DMS114 treated with DMSO at 0.1 percent for 48 hours (cell line): Measurements from ENCODE around the gene KRTAP4-12.
"Not testable (repeated sequence)": the region's sequence is repeated elsewhere in the genome, so short reads cannot be mapped to it uniquely, and the experiment has no call there.

Experiments
- DNase-seq: peaks from one replicate; lab custom pipeline; 2025; ENCODE audit not compliant: unreplicated experiment; lab: John Stamatoyannopoulos, UW

Gene KRTAP4-12

DNA sequence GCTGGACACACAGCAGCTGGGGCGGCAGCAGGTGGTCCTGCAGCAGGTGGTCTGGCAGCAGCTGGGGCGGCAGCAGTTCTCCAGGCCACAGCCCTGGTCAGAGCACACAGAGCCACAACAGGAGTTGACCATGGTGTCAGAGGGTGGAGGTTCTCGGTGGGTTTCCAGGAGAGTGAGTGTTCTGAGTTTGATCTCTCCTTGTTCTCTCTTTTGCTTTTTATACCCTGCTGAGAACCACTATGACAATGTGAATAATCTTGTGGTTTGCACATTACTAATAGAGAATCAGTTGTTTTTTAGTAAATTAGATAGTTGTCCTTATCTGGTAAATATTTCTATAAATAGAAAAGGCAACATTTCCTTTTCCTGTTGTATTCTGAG is at the start of gene KRTAP4-12:
Gene KRTAP4-12 (minus strand): TSS at position 192 of the 381 bp plus-strand sequence. CDS start 60 bp downstream, at position 132.
- not testable (repeated sequence) for DNase-seq

DNA sequence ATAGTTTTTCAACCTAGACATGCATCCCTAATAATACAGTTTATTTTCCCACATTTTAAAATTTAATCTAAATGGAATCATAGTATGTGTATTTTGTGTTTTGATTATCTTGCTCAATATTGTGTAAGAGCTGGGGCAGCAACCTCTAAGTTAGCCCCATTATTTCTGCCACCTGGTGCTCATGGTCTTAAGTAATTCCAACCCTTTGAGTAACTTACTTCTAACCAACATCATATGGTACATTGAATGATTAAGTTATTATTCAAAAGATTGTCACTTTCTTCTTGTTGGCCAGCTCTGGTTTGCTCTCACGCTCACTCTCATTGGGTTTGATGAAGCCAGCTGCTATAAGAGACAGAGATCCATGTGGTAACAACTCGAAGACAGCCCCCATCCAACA is 47.9 kb upstream of the KRTAP4-12 start:
- no peak for DNase-seq

DNA sequence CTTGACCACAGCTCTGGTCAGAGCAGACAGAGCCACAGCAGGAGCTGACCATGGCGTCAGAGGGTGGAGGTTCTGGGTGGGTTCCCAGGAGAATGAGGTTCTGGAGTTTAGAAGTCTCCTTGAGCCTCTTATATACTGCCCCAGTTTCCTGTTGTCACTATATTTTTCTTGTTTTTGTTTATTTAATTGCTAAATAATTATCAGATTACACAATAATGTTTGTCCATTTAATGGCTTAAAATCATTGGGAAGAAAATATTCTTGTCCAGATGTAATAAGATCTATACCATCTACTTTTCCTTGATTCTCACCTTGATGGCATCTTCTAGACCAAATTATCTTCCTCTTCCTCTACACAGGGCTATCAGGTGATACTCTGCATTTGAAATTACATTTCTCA is 44.1 kb upstream of the KRTAP4-12 start, which contains the start of gene KRTAP4-3:
Gene KRTAP4-3 (minus strand): TSS at position 101 of the 400 bp plus-strand sequence. CDS start 49 bp downstream, at position 52.
- no peak for DNase-seq

DNA sequence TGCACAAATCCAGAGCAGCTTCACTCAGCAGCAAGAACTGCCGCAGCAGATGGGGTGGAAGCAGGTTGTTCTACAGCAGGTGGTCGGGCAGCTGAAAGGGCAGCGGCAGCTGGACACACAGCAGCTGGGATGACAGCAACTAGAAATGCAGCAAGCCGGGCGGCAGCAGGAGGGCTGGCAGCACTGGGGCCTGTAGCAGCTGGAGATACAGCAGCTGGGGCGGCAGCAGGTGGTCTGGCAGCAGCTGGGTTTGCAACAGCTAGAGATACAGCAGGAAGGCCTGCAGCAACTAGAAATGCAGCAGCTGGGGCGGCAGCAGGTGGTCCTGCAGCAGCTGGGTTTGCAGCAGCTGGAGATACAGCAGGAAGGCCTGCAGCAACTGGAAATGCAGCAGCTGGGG is 43.6 kb upstream of the KRTAP4-12 start:
- DNase-seq: no peak

- no peak for DNase-seq
Measured at GRCh38 chr17:41163828-41164227, 39.8 kb upstream of the KRTAP4-12 start.

- no peak for DNase-seq
Measured at GRCh38 chr17:41160648-41161047, 36.7 kb upstream of the KRTAP4-12 start, which contains the start of gene KRTAP4-4. Gene KRTAP4-4, minus strand, starts transcription at chr17:41160748. Its CDS starts 57 bp downstream, at chr17:41160691.

GRCh38 chr17:41160190-41160589 is 36.2 kb upstream of the KRTAP4-12 start:
- not testable (repeated sequence) for DNase-seq

- no peak for DNase-seq
Measured at GRCh38 chr17:41153856-41154255, 29.9 kb upstream of the KRTAP4-12 start.

DNA sequence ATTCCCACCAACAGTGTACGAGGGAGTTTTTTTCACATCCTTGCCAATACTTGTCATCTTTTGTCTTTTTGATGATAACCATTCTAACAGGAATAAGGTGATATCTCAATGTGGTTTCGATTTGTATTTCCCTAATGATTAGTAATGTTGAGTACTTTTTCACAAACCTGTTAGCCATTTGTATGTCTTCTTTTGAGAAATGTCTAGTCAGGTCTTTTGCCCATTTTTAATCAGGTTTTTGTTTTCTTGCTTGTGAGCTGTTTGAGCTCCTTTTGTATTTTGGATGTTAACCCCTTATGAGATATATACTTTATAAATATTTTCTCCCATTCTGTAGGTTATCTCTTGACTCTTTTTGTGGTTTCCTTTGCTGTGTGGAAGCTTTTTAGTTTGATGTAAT is 27.5 kb upstream of the KRTAP4-12 start:
- no peak for DNase-seq

GRCh38 chr17:41150026-41150425 is 26.0 kb upstream of the KRTAP4-12 start:
- no peak for DNase-seq

- no peak for DNase-seq
Measured at GRCh38 chr17:41149652-41149985, 25.6 kb upstream of the KRTAP4-12 start, which contains the start of gene KRTAP4-5. Gene KRTAP4-5, minus strand, starts transcription at chr17:41149825. Its CDS starts 58 bp downstream, at chr17:41149767.

DNA sequence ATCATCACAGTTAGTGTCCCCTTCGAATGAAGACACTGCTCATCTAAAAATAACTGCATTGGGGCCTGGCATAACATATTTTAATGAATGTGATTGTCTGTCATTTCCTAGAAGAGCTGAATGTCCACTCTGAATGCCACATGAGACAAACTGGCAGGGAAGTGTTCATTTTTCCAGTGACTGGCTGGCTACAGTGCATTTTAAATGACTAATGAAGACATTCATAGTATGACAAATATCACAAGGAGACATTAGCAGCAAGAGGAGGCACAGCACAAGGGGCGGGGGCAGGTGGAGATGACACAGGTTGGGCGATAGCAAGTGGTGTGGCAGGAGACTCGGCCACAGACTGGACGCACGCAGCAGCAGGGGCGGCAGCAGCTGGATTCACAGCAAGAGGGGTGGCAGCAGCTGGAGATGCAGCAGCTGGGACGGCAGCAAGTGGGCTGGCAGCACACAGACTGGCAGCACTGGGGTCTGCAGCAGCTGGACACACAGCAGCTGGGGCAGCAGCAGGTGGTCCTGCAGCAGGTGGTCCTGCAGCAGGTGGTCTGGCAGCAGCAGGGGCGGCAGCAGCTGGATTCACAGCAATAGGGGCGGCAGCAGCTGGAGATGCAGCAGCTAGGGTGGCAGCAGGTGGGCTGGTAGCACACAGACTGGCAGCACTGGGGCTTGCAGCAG is 25.1 kb upstream of the KRTAP4-12 start:
- DNase-seq: not testable (repeated sequence)

- DNase-seq: no peak
Measured at GRCh38 chr17:41147531-41148204, 23.7 kb upstream of the KRTAP4-12 start.

DNA sequence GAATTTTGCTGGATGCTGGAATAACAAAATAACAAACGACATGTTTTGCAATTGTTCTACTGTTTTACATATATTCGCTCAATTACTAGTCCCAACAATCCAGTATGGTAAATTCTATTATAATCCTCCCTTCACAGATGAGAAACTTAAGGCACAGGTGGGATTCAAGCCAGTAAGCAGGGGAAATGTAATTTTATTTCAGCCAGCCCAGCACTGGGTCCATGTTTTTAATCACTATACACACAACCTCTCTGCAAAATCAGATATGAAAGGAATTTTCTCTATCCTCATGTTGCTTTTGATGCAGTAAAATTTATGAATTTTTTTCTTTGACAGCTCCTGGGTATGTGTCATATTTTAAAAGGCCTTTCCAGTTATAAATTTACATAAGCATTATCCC is 21.3 kb upstream of the KRTAP4-12 start:
- no peak for DNase-seq

- DNase-seq: no peak
Measured at GRCh38 chr17:41144846-41145245, 20.9 kb upstream of the KRTAP4-12 start.

GRCh38 chr17:41141361-41141760 is 17.4 kb upstream of the KRTAP4-12 start:
- no peak for DNase-seq

DNA sequence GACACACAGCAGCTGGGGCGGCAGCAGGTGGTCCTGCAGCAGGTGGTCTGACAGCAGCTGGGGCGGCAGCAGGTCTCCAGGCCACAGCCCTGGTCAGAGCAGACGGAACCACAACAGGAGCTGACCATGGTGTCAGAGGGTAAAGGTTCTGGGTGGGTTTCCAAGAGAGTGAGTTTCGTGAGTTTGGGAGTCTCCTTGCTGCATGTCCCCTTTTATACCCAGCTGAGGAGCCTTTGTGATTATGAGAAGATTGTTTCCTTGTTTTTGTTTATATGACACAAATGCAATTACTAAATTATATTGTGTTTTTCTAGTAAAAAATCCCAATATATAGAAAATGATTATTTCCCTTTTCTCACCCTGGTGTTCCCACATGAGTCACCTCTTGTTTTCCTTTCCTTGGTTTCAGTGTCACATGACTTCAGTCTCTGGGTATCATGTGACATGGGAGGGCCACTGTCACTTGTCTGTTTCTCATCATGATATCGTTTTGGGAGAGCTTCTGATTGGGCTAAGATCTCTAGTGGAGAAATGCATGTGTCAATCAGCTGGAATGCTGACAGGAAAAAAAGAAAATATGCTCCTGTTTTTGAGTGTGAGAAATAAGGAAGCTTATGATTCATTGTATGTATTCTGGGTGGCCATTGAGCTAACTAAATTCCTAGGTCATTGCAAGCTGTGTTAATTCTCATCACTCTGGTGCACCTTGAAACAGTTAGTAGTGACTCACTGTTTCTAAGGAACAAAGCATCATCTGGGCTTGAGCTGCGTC is 16.6 kb upstream of the KRTAP4-12 start, which contains the start of gene KRTAP4-6:
Gene KRTAP4-6 (minus strand): TSS at position 185 of the 772 bp plus-strand sequence. CDS start 57 bp downstream, at position 128.
- no peak for DNase-seq

DNA sequence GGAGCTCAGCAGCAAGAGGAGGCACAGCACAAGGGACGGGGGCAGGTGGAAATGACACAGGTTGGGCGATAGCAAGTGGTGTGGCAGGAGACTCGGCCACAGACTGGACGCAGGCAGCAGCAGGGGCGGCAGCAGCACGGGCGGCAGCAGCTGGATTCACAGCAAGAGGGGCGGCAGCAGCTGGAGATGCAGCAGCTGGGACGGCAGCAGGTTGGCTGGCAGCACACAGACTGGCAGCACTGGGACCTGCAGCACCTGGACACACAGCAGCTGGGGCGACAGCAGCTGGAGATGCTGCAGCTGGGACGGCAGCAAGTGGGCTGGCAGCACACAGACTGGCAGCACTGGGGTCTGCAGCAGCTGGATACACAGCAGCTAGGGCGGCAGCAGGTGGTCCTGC is 15.9 kb upstream of the KRTAP4-12 start:
- not testable (repeated sequence) for DNase-seq

DNA sequence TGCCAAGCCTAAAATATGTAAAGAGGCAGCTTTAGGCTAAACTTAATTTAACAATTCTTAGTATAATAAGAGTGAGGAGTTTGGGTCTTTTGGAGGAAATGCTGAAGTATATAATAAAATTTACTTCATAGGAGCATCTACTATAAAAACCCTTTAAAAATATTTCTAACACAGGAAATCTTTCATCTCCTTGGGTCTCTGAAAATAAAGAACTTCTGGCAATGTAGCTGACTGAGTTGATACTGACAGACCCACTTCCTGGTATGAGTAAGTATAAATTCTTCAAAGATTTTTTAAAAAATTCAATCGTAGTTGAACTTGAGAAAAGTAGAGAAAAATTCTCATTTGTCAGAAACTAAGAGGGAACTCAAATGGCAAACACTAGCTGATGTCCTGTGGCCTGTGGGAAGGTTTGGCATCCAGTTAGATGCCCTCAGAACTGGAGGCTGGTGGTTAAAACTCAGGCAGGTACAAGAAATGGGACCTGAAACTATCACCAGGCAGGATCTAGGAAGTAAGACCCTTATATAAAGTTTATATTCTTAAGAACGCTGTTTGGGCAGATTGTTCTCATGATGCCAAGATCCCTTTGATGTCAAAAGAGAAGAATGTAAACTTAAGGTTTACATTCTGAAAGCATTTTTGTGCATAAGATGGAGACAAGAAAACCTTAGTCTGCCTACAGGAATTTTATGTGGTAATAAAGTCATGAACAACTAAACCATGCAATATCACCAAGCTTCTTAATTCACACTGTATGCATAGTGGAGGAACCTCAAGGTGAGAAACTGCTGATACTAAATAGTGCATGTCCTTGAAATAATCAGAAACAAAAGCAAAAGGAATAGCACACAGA is 10.1 kb upstream of the KRTAP4-12 start:
- no peak for DNase-seq

DNA sequence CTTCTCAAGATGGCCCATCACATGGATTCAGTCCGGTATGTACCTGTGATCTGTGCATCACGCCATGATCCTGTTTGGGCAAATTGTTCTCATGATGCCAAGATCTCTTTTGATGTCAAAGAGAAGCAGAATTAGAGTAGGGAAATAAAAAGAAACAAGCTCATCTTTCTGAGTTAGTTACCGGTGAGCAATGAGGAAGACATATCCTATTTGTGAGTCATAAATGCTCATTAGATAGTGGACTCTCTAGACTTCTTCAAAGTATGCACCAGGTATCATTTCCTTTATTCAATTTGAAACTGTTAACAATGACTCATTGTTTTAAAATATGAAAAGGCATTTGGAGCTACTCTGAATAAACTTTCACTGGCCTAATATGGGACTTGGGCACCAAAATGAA is 8.0 kb upstream of the KRTAP4-12 start:
- DNase-seq: no peak

DNA sequence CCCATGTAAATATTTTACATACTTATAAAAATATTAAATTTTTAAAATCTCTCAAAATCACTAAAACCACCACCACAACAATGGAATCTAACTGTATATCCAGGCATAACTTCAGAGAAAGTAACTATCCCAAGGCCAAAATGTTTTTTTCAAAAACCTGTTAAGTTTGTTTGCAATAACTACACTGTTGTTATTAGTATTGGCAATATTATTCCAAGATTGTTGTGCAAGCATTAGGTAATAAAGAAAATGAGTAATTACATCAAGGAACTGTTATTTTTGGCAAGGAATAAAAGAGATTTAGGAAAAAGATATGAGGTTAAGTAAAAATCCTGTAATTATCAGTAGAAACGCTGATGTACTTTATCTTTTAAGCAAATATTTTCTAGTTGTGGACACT is 3.4 kb upstream of the KRTAP4-12 start:
- DNase-seq: no peak
